GM12878 (cell line): ENCODE measurements around the gene PVALEF. TPM values are rescaled to one million over a fixed set of nuclear protein-coding genes. Genes with fewer than 3 reads are reported as not detected.

Source experiments
- ATAC-seq: fragments of 200-7000 bp; cut with Tn5 transposase; 3 replicates; pipeline ENCODE4 v1.9.1; 2020; ENCODE audit warnings: mild to moderate bottlenecking, moderate library complexity
- BruUV-seq: library from RNA; stranded (reverse); fragments of 400-500 nt; replicated peaks from 2 replicates; lab custom pipeline; 2021; lab: Mats Ljungman, UMichigan
- CTCF ChIA-PET: fragments of 300-600 bp; sonication (Branson Sonifier 250); formaldehyde crosslinking; extraction: SDS; loops from one replicate; lab custom pipeline; 2021; ENCODE audit warnings: inconsistent platforms; lab: Yijun Ruan, JAX
- POLR2A ChIA-PET: fragments of 350-600 bp; formaldehyde crosslinking; extraction: SDS; loops from one replicate; lab custom pipeline; 2021; ENCODE audit warnings: inconsistent platforms; lab: Charles Lee
- RAD21 ChIA-PET: fragments of 300-600 bp; sonication (Branson Sonifier 250); formaldehyde crosslinking; loops from one replicate; lab custom pipeline; 2023; ENCODE audit warnings: antibody characterized with exemption; ENCODE audit not compliant: unreplicated experiment; lab: Charles Lee
- SMC1A ChIA-PET: fragments of 300-600 bp; sonication (Branson Sonifier 250); formaldehyde crosslinking; loops from one replicate; lab custom pipeline; 2023; ENCODE audit not compliant: unreplicated experiment, uncharacterized antibody; lab: Charles Lee
- DNase-seq: peaks from one replicate; pipeline ENCODE4 v3.0.0-alpha.2; 2011; ENCODE audit warnings: low read depth, low spot score
- FAIRE-seq: peaks from 3 replicates; lab custom pipeline; 2011; peaks lifted over from hg19 to GRCh38; lab: Jason Lieb, UNC
- H2AFZ ChIP-seq: 2 replicates; pipeline ENCODE4 v1.6.0; 2011; ENCODE audit warnings: low read depth, low read length, control low read depth; ENCODE audit not compliant: control insufficient read depth
- H3K27ac ChIP-seq: 2 replicates; pipeline ENCODE4 v1.5.1; 2011; ENCODE audit warnings: control low read depth; ENCODE audit not compliant: control insufficient read depth, insufficient read depth
- H3K27me3 ChIP-seq, 2 experiments: replicated peaks in 1 of 2; 2 replicates each; pipeline versions ENCODE4 v1.6.0 to v1.6.1; 2011; ENCODE audit warnings: low read length in 1 of 2; ENCODE audit not compliant: control insufficient read depth in 2 of 2, insufficient read depth in 2 of 2
- H3K36me3 ChIP-seq, 2 experiments: 2 replicates each; pipeline ENCODE4 v1.5.1; 2011; ENCODE audit warnings: low read length in 1 of 2; ENCODE audit not compliant: control insufficient read depth in 2 of 2, insufficient read depth in 2 of 2
- H3K4me1 ChIP-seq: 2 replicates; pipeline ENCODE4 v1.6.1; 2011; ENCODE audit warnings: mild to moderate bottlenecking, low read length, moderate library complexity, mixed read lengths; ENCODE audit not compliant: control insufficient read depth, insufficient read depth
- H3K4me2 ChIP-seq: 2 replicates; pipeline ENCODE4 v1.6.0; 2011; ENCODE audit warnings: control low read depth; ENCODE audit not compliant: control insufficient read depth, insufficient read depth
- H3K4me3 ChIP-seq: fragments of 200-600 bp; sonication (generic); 2 replicates; pipeline ENCODE4 v1.5.1; 2016
- H3K79me2 ChIP-seq: 2 replicates; pipeline ENCODE4 v1.6.0; 2011; ENCODE audit warnings: low read length; ENCODE audit not compliant: control insufficient read depth, insufficient read depth
- H3K9ac ChIP-seq: 2 replicates; pipeline ENCODE4 v1.8.0; 2011; ENCODE audit warnings: low read length, control low read depth, mixed read lengths; ENCODE audit not compliant: control insufficient read depth, insufficient read depth
- H3K9me3 ChIP-seq: replicated peaks from 3 replicates; pipeline ENCODE4 v1.5.1; 2011; ENCODE audit warnings: mild to moderate bottlenecking, low read length; ENCODE audit not compliant: control insufficient read depth, insufficient read depth
- H4K20me1 ChIP-seq: 2 replicates; pipeline ENCODE4 v1.6.0; 2011; ENCODE audit not compliant: control insufficient read depth, insufficient read depth
- ATF7 ChIP-seq: fragments of 450-650 bp; IDR thresholded peaks from 2 replicates; pipeline ENCODE4 v1.6.1; 2016; ENCODE audit warnings: low read depth, mild to moderate bottlenecking
- CBFB ChIP-seq: IDR thresholded peaks from 2 replicates; pipeline ENCODE4 v1.6.1; 2016; ENCODE audit warnings: antibody characterized with exemption, low read depth
- EGR1 ChIP-seq, 2 experiments: IDR thresholded peaks; 1 replicate in 1 of 2; 2 replicates in 1 of 2; pipeline ENCODE4 v1.6.1; 2011 to 2012; ENCODE audit warnings: low read depth in 2 of 2, low read length in 2 of 2, borderline replicate concordance in 1 of 2, mild to moderate bottlenecking in 1 of 2, moderate library complexity in 1 of 2
- FOXK2 ChIP-seq: fragments of 450-650 bp; IDR thresholded peaks from 2 replicates; pipeline ENCODE4 v1.6.1; 2017; ENCODE audit warnings: mild to moderate bottlenecking, moderate library complexity
- HDAC6 ChIP-seq: fragments of 200-600 bp; sonication (generic); IDR thresholded peaks from one replicate; pipeline ENCODE4 v1.8.0; 2017; ENCODE audit warnings: antibody characterized with exemption; ENCODE audit not compliant: unreplicated experiment
- MAX ChIP-seq: IDR thresholded peaks from 2 replicates; pipeline ENCODE4 v1.6.1; 2012; ENCODE audit warnings: low read depth, low read length, improper control_type of control experiment
- PAX5 ChIP-seq: IDR thresholded peaks from 2 replicates; pipeline ENCODE4 v1.6.1; 2011; ENCODE audit warnings: low read depth, low read length, borderline replicate concordance
- PAX8 ChIP-seq: fragments of 450-650 bp; IDR thresholded peaks from 2 replicates; pipeline ENCODE4 v1.6.1; 2017; ENCODE audit warnings: mild to moderate bottlenecking, moderate library complexity
- POLR2AphosphoS2 ChIP-seq: IDR thresholded peaks from 2 replicates; pipeline ENCODE4 v1.6.1; 2011; ENCODE audit warnings: low read depth, mild to moderate bottlenecking, low read length, improper control_type of control experiment, moderate library complexity
- TARDBP ChIP-seq: IDR thresholded peaks from 2 replicates; pipeline ENCODE4 v1.6.1; 2016; ENCODE audit warnings: borderline replicate concordance
- USF1 ChIP-seq: IDR thresholded peaks from 2 replicates; pipeline ENCODE4 v1.6.1; 2011; ENCODE audit warnings: borderline replicate concordance, low read depth, mild to moderate bottlenecking, moderate library complexity, mixed read lengths, low read length; ENCODE audit not compliant: insufficient read depth; ENCODE audit errors: extremely low read length
- WGBS: methylation state at CpG from one replicate; pipeline ENCODE4 v1.1.6; 2016; ENCODE audit warnings: low lambda C conversion rate; ENCODE audit not compliant: insufficient replicate concordance, insufficient coverage; ENCODE audit errors: missing lambda C conversion rate; 5-methylcytosine and 5-hydroxymethylcytosine counted together
- in situ Hi-C: fragments of 300-500 bp; cut with MboI; formaldehyde crosslinking; loops from 9 replicates; pipeline ENCODE4 v1.14.3; 2018; ENCODE audit warnings: mixed read lengths
- intact Hi-C: fragments of 100-400 bp; cut with micrococcal nuclease; formaldehyde crosslinking; loops from one replicate; pipeline ENCODE4 v1.14.2; 2022; ENCODE audit not compliant: unreplicated experiment
- polyA plus RNA-seq, 11 experiments: library from polyadenylated mRNA; depleted of rRNA in 4 of 11; unstranded in 6 of 11; stranded (reverse) in 5 of 11; fragments of >200 nt; fragmentation: Nextera tagmentation in 4 of 11; fragmentation: Illumina TruSeq in 1 of 11; extraction: Ambion mirVana in 4 of 11; extraction: Trizol in 1 of 11; gene quantifications; 1 replicate in 1 of 11; 2 replicates in 10 of 11; pipeline versions ENCODE4 v1.2.1 to v1.2.3, GENCODE V29; 2011 to 2016; ENCODE audit warnings: inconsistent platforms in 2 of 11, missing spikeins in 2 of 11, low read depth in 1 of 11
- total RNA-seq, 4 experiments: library from RNA; depleted of rRNA in 3 of 4; stranded (reverse); fragments of >200 nt in 3 of 4; fragmentation: Illumina TruSeq in 1 of 4; extraction: Trizol in 1 of 4; gene quantifications; 2 replicates each; pipeline versions ENCODE4 v1.2.1 to v1.2.3, GENCODE V29; 2013 to 2021
- TF ChIP-seq, protein P1 (sequence below): fragments of 450-650 bp; IDR thresholded peaks from 2 replicates; pipeline ENCODE4 v1.6.1; 2016; ENCODE audit warnings: mild to moderate bottlenecking, moderate library complexity, borderline replicate concordance

Gene PVALEF
- total and polyA plus RNA-seq, 10 of the 15 experiments (the other 5 are each of a cell fraction or from before 2014, with no cell fraction given) = not detected

- no peaks in the 10 kb centered on the region for H4K20me1 ChIP-seq
- H3K36me3 ChIP-seq = peaks cover 0 to 5% of the 10 kb centered on the region in 2 experiments; a peak in 2 of 4 replicates
- no peak for TF ChIP-seq USF1
- no peak for TF ChIP-seq MAX
- TF ChIP-seq HDAC6 = no peak
- no peak for TF ChIP-seq CBFB
- TF ChIP-seq POLR2AphosphoS2 = no peak
- TF ChIP-seq FOXK2 = no peak
- TF ChIP-seq EGR1 (IDR thresholded peaks at IDR 0.05; ENCODE audit: borderline replicate concordance in 1 of 2, low read depth in 2 of 2, low read length in 2 of 2) = no peak
- no peak for TF ChIP-seq PAX5
- no peak for TF ChIP-seq ATF7
- no peak for TF ChIP-seq PAX8
- no peak for TF ChIP-seq TARDBP
- TF ChIP-seq, protein P1, sequence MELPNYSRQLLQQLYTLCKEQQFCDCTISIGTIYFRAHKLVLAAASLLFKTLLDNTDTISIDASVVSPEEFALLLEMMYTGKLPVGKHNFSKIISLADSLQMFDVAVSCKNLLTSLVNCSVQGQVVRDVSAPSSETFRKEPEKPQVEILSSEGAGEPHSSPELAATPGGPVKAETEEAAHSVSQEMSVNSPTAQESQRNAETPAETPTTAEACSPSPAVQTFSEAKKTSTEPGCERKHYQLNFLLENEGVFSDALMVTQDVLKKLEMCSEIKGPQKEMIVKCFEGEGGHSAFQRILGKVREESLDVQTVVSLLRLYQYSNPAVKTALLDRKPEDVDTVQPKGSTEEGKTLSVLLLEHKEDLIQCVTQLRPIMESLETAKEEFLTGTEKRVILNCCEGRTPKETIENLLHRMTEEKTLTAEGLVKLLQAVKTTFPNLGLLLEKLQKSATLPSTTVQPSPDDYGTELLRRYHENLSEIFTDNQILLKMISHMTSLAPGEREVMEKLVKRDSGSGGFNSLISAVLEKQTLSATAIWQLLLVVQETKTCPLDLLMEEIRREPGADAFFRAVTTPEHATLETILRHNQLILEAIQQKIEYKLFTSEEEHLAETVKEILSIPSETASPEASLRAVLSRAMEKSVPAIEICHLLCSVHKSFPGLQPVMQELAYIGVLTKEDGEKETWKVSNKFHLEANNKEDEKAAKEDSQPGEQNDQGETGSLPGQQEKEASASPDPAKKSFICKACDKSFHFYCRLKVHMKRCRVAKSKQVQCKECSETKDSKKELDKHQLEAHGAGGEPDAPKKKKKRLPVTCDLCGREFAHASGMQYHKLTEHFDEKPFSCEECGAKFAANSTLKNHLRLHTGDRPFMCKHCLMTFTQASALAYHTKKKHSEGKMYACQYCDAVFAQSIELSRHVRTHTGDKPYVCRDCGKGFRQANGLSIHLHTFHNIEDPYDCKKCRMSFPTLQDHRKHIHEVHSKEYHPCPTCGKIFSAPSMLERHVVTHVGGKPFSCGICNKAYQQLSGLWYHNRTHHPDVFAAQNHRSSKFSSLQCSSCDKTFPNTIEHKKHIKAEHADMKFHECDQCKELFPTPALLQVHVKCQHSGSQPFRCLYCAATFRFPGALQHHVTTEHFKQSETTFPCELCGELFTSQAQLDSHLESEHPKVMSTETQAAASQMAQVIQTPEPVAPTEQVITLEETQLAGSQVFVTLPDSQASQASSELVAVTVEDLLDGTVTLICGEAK = no peak
- TF ChIP-seq, all 136 proteins: peak for 0
- ChIA-PET RAD21 (no interaction called here), CTCF (no interaction called here), SMC1A (no interaction called here), POLR2A (no interaction called here)
- Histone ChIP-seq H3K4me2 (no peak overlapping the region), H3K9me3 (no peaks in the 10 kb centered on the region), H3K4me3 (no peak overlapping the region), H3K4me1 (peaks cover 3% of the 10 kb centered on the region; the same call in 1 of the 2 replicates), H3K79me2 (no peaks in the 10 kb centered on the region), H3K27ac (no peak overlapping the region), H3K9ac (no peak overlapping the region), H3K27me3 (no peaks in the 10 kb centered on the region), H2AFZ (no peak overlapping the region)
- intact Hi-C loops = no loop called here
- DNase-seq (no peak), FAIRE-seq (no peak), ATAC-seq (no peak)
- 79% methylated on average over 12 of the region's 17 CpGs for WGBS
- BruUV-seq = no TSS peak
- in situ Hi-C loops = no loop called here
These were observed 27.7 kb downstream of the PVALEF start for GRCh38 chr17:81193051-81193410.
